ENCODE data around the gene BLM.

Gene BLM

GRCh38 chr15:90703455-90703854 lies 13.7 kb upstream of the BLM start:
- TF ChIP-seq REST (IDR thresholded peaks at IDR 0.05; ENCODE audit: insufficient read depth in 1 of 2, low read depth in 2 of 2, low read length in 2 of 2) (no peak), SIN3A (IDR thresholded peaks at IDR 0.05; ENCODE audit: borderline replicate concordance, insufficient read depth, low read length) (no peak), POLR2AphosphoS5 (IDR thresholded peaks at IDR 0.05; ENCODE audit: low read depth, low read length) (no peak), TAF1 (IDR thresholded peaks at IDR 0.05; ENCODE audit: borderline replicate concordance, insufficient read depth, low read length) (no peak), FOXP2 (optimal IDR thresholded peaks at IDR 0.05; ENCODE audit: borderline replicate concordance, extremely low read depth, extremely low read length, insufficient read depth) (no peak)

GRCh38 chr15:90705212-90705611 lies 11.9 kb upstream of the BLM start:
- TF ChIP-seq TAF1 (IDR thresholded peaks at IDR 0.05; ENCODE audit: borderline replicate concordance, insufficient read depth, low read length) (no peak), SIN3A (IDR thresholded peaks at IDR 0.05; ENCODE audit: borderline replicate concordance, insufficient read depth, low read length) (no peak), POLR2AphosphoS5 (IDR thresholded peaks at IDR 0.05; ENCODE audit: low read depth, low read length) (no peak), REST (IDR thresholded peaks at IDR 0.05; ENCODE audit: insufficient read depth in 1 of 2, low read depth in 2 of 2, low read length in 2 of 2) (no peak), FOXP2 (optimal IDR thresholded peaks at IDR 0.05; ENCODE audit: borderline replicate concordance, extremely low read depth, extremely low read length, insufficient read depth) (no peak)

- TF ChIP-seq TAF1 (IDR thresholded peaks at IDR 0.05; ENCODE audit: borderline replicate concordance, insufficient read depth, low read length), result no peak
- no peak for TF ChIP-seq FOXP2 (optimal IDR thresholded peaks at IDR 0.05; ENCODE audit: borderline replicate concordance, extremely low read depth, extremely low read length, insufficient read depth)
- TF ChIP-seq SIN3A (IDR thresholded peaks at IDR 0.05; ENCODE audit: borderline replicate concordance, insufficient read depth, low read length), result no peak
- no peak for TF ChIP-seq REST (IDR thresholded peaks at IDR 0.05; ENCODE audit: insufficient read depth in 1 of 2, low read depth in 2 of 2, low read length in 2 of 2)
- TF ChIP-seq POLR2AphosphoS5 (IDR thresholded peaks at IDR 0.05; ENCODE audit: low read depth, low read length), result no peak
These were observed 10.5 kb upstream of the BLM start for GRCh38 chr15:90706394-90707327.

- no peak for TF ChIP-seq TAF1 (IDR thresholded peaks at IDR 0.05; ENCODE audit: borderline replicate concordance, insufficient read depth, low read length)
- no peak for TF ChIP-seq FOXP2 (optimal IDR thresholded peaks at IDR 0.05; ENCODE audit: borderline replicate concordance, extremely low read depth, extremely low read length, insufficient read depth)
- TF ChIP-seq REST (IDR thresholded peaks at IDR 0.05; ENCODE audit: insufficient read depth in 1 of 2, low read depth in 2 of 2, low read length in 2 of 2), result no peak
- no peak for TF ChIP-seq POLR2AphosphoS5 (IDR thresholded peaks at IDR 0.05; ENCODE audit: low read depth, low read length)
- no peak for TF ChIP-seq SIN3A (IDR thresholded peaks at IDR 0.05; ENCODE audit: borderline replicate concordance, insufficient read depth, low read length)
These were observed 9.7 kb upstream of the BLM start for GRCh38 chr15:90707489-90707888.
